ENCODE data around the gene USP14.

The USP14 gene

GRCh38 chr18:225745-226144, 67.4 kb downstream of the USP14 start:
- H3K4me3 ChIP-seq (ENCODE audit: low read depth, low read length): no peak overlapping the region

GRCh38 chr18:227374-227773, 69.0 kb downstream of the USP14 start:
- H3K4me3 ChIP-seq (ENCODE audit: low read depth, low read length): no peak overlapping the region

DNA sequence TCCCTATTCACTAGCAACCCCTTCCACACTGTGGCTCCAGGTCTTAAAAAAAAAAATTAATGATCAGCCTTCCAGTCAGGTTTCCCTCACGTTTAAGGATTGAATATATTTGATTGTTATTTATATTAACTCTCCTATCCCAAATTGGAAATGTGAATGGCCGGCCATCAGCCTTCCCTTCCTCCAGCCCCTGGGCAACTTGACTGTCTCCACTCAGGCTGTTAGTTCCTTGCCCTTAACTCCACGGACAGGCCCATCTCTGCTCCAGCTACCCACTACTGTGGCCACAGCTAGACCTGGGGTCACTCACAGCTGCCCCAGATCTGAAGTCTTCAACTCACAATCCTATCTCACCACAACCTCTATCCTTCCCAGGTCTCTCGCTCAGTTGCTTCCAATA, 69.5 kb downstream of the USP14 start:
- H3K4me3 ChIP-seq (ENCODE audit: low read depth, low read length): no peak overlapping the region

GRCh38 chr18:228586-228985, 70.2 kb downstream of the USP14 start:
- no peak overlapping the region for H3K4me3 ChIP-seq (ENCODE audit: low read depth, low read length)

DNA sequence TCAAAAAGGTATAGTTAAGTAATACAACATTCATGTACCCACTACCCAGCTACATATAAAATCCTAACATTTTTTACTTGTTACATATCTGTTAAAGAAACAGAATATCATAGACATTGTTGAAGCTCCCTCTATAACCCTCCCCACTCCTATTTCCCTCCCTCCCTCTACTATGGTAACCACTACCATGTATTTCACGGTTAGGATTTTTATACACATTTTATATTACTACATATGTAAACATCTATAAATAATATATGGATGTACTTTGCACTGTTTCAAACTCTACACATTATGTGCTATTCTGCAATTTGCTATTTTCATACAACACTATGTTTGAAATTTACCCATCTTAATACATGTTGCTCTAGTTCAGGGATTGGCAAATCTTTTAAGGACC, 73.2 kb downstream of the USP14 start:
- H3K4me3 ChIP-seq (ENCODE audit: low read depth, low read length): no peak overlapping the region

GRCh38 chr18:240175-240574, 81.8 kb downstream of the USP14 start:
- no peak overlapping the region for H3K4me3 ChIP-seq (ENCODE audit: low read depth, low read length)

GRCh38 chr18:245282-245847, 87.0 kb downstream of the USP14 start:
- H3K4me3 ChIP-seq (ENCODE audit: low read depth, low read length): no peak overlapping the region

- H3K4me3 ChIP-seq (ENCODE audit: low read depth, low read length): no peak overlapping the region
These were observed 89.7 kb downstream of the USP14 start for GRCh38 chr18:248053-248452.

DNA sequence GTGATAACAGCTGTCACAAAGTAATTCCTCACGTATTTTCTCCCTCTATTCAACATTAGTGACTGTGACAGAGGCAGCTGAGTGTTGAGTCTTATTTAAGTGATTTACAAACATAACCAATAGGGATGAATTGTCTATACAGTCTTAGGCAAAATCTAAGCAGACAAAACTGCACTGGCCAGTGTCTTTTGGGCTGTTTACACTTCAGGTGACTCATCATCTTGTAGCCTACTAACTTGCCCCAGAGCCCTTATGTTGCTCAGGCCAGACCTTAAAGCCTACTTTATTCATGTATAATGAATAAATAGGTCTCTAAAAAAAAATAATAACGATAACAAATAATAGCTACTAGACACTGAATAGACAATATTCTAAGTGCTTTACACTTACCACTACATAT, 92.3 kb downstream of the USP14 start:
- no peak overlapping the region for H3K4me3 ChIP-seq (ENCODE audit: low read depth, low read length)

DNA sequence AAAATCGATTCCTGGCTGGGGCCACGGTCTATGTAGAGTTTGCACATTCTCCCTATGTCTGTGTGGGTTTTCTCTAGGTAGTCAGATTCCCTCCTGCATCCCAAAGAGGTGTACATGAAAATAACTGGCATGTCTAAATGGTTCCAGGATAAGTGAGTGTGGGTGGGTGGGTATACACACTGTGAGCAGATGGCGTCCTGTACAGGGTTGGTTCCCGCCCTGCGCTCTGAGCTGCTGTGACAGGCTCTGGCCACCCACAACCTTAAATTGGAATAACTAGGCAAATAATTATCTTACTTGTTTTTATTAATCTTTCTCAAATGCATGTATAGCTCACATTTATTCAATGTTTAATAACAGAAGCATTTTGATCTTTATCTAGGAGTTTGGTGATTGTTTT, 93.2 kb downstream of the USP14 start:
- H3K4me3 ChIP-seq (ENCODE audit: low read depth, low read length): no peak overlapping the region

- no peak overlapping the region for H3K4me3 ChIP-seq (ENCODE audit: low read depth, low read length)
These were observed 94.8 kb downstream of the USP14 start for GRCh38 chr18:253121-253520.

DNA sequence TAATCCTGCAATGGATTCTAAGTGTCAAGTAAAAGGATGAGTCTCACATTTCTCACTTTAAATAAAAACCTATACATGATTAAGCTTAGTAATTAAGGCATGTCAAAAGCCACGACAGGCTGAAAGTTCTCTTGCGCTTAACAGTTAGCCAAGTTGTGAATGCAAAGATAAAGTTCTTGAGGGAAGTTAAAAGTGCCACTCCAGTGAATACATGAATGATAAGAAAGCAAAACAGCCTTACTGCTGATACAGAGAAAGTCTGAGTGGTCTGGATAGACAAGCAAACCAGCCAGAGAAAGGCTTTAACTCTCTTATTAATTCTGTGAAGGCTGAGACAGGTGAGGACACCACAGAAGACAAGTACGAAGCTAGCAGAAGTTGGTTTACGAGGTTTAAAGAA, 96.8 kb downstream of the USP14 start:
- no peak overlapping the region for H3K4me3 ChIP-seq (ENCODE audit: low read depth, low read length)

GRCh38 chr18:260547-260946, 102.2 kb downstream of the USP14 start:
- no peak overlapping the region for H3K4me3 ChIP-seq (ENCODE audit: low read depth, low read length)

DNA sequence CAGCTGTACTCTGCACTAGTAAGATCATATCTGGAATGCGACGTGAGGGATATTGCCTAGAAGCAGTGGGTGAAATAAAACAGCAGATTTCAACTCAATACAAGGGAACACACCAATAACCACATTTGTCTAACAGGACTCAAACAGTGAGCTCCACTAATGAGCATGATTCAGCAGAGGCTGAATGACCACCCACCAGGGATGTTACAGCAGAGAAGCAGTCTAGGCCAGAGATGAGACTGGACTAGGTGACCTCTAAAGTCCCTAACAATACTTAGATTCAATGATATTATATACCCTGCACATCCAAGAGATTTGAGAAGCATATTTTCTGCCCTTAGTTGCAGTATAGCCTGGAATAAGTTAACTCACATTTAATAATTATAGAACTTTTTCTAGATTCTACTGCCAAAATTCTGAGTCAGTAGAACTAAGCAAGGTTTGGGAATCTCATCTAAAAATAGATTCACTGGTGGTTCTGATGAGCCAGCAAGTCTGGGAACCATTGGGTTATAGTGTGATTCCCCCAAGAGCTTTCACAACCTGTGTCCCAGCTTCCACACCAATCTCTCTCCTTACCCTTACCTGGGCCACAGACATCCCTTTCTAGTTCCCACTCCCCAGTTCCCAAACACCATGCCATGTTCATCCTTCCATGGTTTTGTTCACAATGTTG, 103.2 kb downstream of the USP14 start:
- H3K4me3 ChIP-seq (ENCODE audit: low read depth, low read length): no peak overlapping the region
